K562 (cell line): Measurements from ENCODE around the gene OR51B2. TPM values are rescaled to one million over a fixed set of nuclear protein-coding genes. Genes with fewer than 3 reads are reported as not detected.

Experiments
- ARID2 ChIP-seq: fragments of 450-650 bp; IDR thresholded peaks from 2 replicates; pipeline ENCODE4 v1.6.1; 2017; ENCODE audit warnings: antibody characterized with exemption, mild to moderate bottlenecking
- BCL6 ChIP-seq: fragments of 250-450 bp; sonication (Bioruptor Pico); IDR thresholded peaks from 2 replicates; pipeline ENCODE4 v1.4.0; 2020
- FOXJ2 ChIP-seq: fragments of 200-800 bp; sonication (Bioruptor generic); IDR thresholded peaks from 2 replicates; pipeline ENCODE4 v1.6.1; 2016; ENCODE audit warnings: missing genetic modification characterization, missing compliant biosample characterization
- HDAC2 ChIP-seq: fragments of 450-650 bp; IDR thresholded peaks from 2 replicates; pipeline ENCODE4 v1.6.1; 2016; ENCODE audit warnings: mild to moderate bottlenecking
- NFIX ChIP-seq: fragments of 250-450 bp; sonication (Bioruptor Pico); IDR thresholded peaks from 2 replicates; pipeline ENCODE4 v1.4.0; 2020; ENCODE audit warnings: low read depth, mild to moderate bottlenecking, moderate library complexity
- NFXL1 ChIP-seq: fragments of 450-650 bp; formaldehyde crosslinking; IDR thresholded peaks from 2 replicates; pipeline ENCODE4 v1.4.0; 2021; ENCODE audit warnings: mild to moderate bottlenecking
- PKNOX1 ChIP-seq: fragments of 450-650 bp; IDR thresholded peaks from 2 replicates; pipeline ENCODE4 v1.6.1; 2016
- PML ChIP-seq: IDR thresholded peaks from 2 replicates; pipeline ENCODE4 v1.6.1; 2012; ENCODE audit warnings: low read length, inconsistent platforms
- PRDM10 ChIP-seq: fragments of 450-650 bp; IDR thresholded peaks from 2 replicates; pipeline ENCODE4 v1.6.1; 2018; ENCODE audit not compliant: partially characterized antibody
- PRPF4 ChIP-seq: fragments of 200-400 bp; formaldehyde crosslinking; IDR thresholded peaks from one replicate; pipeline ENCODE4 v1.6.1; 2017; ENCODE audit warnings: low read length, low read depth, mild to moderate bottlenecking; ENCODE audit not compliant: insufficient read depth, poor library complexity, severe bottlenecking
- TAL1 ChIP-seq: fragments of 450-650 bp; IDR thresholded peaks from 2 replicates; pipeline ENCODE4 v1.6.1; 2016; ENCODE audit warnings: mild to moderate bottlenecking
- THRA ChIP-seq: fragments of 450-650 bp; IDR thresholded peaks from 2 replicates; pipeline ENCODE4 v1.6.1; 2017; ENCODE audit warnings: mild to moderate bottlenecking, moderate library complexity
- UBTF ChIP-seq, 2 experiments: IDR thresholded peaks; 2 replicates each; pipeline ENCODE4 v1.6.1; 2012; ENCODE audit warnings: improper control_type of control experiment in 2 of 2, low read depth in 2 of 2, low read length in 2 of 2, borderline replicate concordance in 1 of 2
- YBX1 ChIP-seq: fragments of 450-650 bp; IDR thresholded peaks from 2 replicates; pipeline ENCODE4 v1.7.1; 2016; ENCODE audit warnings: mild to moderate bottlenecking
- YY1 ChIP-seq, 3 experiments: IDR thresholded peaks; 2 replicates each; pipeline ENCODE4 v1.6.1; 2011; ENCODE audit warnings: low read length in 2 of 3, mild to moderate bottlenecking in 2 of 3, moderate library complexity in 2 of 3, borderline replicate concordance in 1 of 3, control low read depth in 1 of 3, low read depth in 1 of 3; ENCODE audit not compliant: insufficient read depth in 3 of 3, insufficient replicate concordance in 2 of 3, control insufficient read depth in 1 of 3, insufficient read length in 1 of 3; ENCODE audit errors: extremely low read depth in 1 of 3
- ZBTB26 ChIP-seq: fragments of 450-650 bp; formaldehyde crosslinking; IDR thresholded peaks from 2 replicates; pipeline ENCODE4 v1.4.0; 2022; ENCODE audit warnings: missing genetic modification characterization
- ZNF707 ChIP-seq: fragments of 250-450 bp; sonication (Bioruptor Pico); conservative IDR thresholded peaks from 2 replicates; pipeline ENCODE4 v1.8.0; 2022; ENCODE audit warnings: inconsistent platforms, mild to moderate bottlenecking, moderate library complexity
- polyA plus RNA-seq, 8 experiments: library from polyadenylated mRNA; depleted of rRNA in 4 of 8; stranded (reverse) in 5 of 8; unstranded in 3 of 8; fragments of >200 nt; fragmentation: Nextera tagmentation in 2 of 8; fragmentation: Illumina TruSeq in 1 of 8; extraction: Ambion mirVana in 2 of 8; extraction: Trizol in 1 of 8; gene quantifications; 2 replicates each; pipeline versions ENCODE4 v1.2.1 to v1.2.3, GENCODE V29; 2011 to 2014; ENCODE audit warnings: inconsistent platforms in 1 of 8, missing spikeins in 1 of 8
- total RNA-seq, 7 experiments: library from RNA; depleted of rRNA in 6 of 7; stranded (reverse); fragments of >200 nt in 6 of 7; fragmentation: Illumina TruSeq in 2 of 7; extraction: Trizol in 2 of 7; gene quantifications; 2 replicates each; pipeline versions ENCODE4 v1.2.1 to v1.2.3, GENCODE V29; 2011 to 2021; ENCODE audit warnings: low replicate concordance in 1 of 7

OR51B2 gene
- total and polyA plus RNA-seq, 9 of the 15 experiments (the other 6 are each of a cell fraction or from before 2014, with no cell fraction given), result 0.38 to 6.6 (median 4.0) TPM

- TF ChIP-seq PRDM10 (peak; percentile 33), UBTF (IDR thresholded peaks at IDR 0.05; ENCODE audit: borderline replicate concordance in 1 of 2, low read depth in 2 of 2, low read length in 2 of 2) (no peak; a peak in 1 of 4 replicates), PML (peak; percentile 92), BCL6 (CRISPR knock-in tag) (no peak), PRPF4 (no peak), THRA (no peak), ARID2 (no peak), HDAC2 (peak; percentile 60; the same call in 1 of the 2 replicates), YY1 (IDR thresholded peaks at IDR 0.05; ENCODE audit: borderline replicate concordance in 1 of 3, control insufficient read depth in 1 of 3, extremely low read depth in 1 of 3, insufficient read depth in 3 of 3, insufficient read length in 1 of 3, insufficient replicate concordance in 2 of 3, low read depth in 1 of 3, low read length in 2 of 3) (peak in 1 of 3 experiments; percentile 52), TAL1 (peak; percentile 94), YBX1 (no peak), NFIX (CRISPR knock-in tag) (no peak), NFXL1 (CRISPR knock-in tag) (no peak), FOXJ2 (tag) (no peak), ZBTB26 (CRISPR knock-in tag) (no peak), PKNOX1 (no peak; the same call in 1 of the 2 replicates), ZNF707 (CRISPR knock-in tag) (no peak)
These were observed 35.8 kb downstream of the OR51B2 start (continued) for GRCh38 chr11:5288108-5288905.
